OCI-LY1 (cell line): ENCODE data around the gene C19orf73.

Experiments
- CTCF ChIP-seq: fragments of 200-600 bp; sonication (generic), shearing (Covaris generic); IDR thresholded peaks from 2 replicates; pipeline ENCODE4 v1.5.1; 2017; ENCODE audit warnings: mild to moderate bottlenecking, antibody characterized with exemption, low read length, moderate library complexity, mixed read lengths
- EZH2 ChIP-seq: fragments of 200-600 bp; sonication (generic), shearing (Covaris generic); IDR thresholded peaks from 2 replicates; pipeline ENCODE4 v1.8.0; 2017; ENCODE audit warnings: borderline replicate concordance, mixed run types, mild to moderate bottlenecking, antibody characterized with exemption, low read length, moderate library complexity, mixed read lengths

DNA sequence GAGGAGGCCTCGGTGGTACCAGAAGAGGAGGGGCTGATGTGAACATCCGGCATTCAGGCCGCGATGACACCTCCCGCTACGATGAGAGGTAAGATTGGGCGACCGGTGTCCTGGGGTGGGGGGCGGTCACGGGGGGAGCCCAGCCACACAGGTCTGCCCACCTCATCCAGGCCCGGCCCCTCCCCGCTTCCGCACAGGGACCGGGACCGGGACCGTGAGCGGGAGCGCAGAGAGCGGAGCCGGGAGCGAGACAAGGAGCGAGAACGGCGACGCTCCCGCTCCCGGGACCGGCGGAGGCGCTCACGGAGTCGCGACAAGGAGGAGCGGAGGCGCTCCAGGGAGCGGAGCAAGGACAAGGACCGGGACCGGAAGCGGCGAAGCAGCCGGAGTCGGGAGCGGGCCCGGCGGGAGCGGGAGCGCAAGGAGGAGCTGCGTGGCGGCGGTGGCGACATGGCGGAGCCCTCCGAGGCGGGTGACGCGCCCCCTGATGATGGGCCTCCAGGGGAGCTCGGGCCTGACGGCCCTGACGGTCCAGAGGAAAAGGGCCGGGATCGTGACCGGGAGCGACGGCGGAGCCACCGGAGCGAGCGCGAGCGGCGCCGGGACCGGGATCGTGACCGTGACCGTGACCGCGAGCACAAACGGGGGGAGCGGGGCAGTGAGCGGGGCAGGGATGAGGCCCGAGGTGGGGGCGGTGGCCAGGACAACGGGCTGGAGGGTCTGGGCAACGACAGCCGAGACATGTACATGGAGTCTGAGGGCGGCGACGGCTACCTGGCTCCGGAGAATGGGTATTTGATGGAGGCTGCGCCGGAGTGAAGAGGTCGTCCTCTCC lies 11.1 kb downstream of the C19orf73 start:
- TF ChIP-seq EZH2: no peak
- TF ChIP-seq CTCF: no peak
